ENCODE results near the gene IPO13.
A peak's percentile ranks its signal among the peaks of the same experiment; 100 is the strongest.

Gene IPO13

DNA sequence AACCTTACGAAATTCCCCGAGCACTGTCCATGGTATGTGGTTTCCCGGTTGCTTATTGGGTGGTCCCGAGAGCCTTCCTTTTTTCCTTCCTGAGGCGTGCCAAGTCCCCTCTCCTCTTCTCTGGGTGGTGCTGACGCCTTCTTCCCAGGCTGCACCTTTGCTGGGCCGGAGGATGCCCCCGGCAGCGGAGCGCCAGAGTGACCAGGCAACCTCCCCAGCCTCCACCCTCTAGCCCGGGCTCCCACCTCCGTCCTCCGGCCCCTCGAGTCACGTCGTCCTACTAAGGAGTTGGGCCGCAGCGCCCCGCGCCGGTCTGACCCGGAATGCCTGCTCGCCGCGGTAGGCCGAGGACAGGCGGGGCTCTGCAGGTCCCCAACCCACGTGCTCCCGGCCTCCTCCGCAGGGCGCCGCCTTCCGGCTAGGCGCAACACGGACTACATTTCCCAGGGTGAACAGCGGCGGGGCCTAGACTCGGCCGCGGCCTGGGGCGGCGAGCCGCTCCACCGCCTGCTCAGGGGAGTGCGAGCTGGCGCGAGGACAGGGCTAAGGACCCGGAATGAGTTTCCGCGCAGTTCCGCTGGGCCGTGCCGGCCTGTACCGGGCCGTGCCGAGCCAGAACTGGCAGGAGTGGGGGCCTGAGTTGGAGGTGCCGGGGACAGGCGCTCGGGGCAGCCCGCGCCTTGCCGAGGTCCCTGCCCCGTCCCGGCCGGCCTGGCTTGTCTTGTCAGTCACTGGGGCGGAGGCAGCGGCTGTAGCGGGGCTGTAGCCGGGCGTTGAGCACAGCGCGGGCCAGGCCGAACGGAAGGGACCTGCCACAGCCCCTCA lies at the start of gene IPO13:
Gene IPO13, plus strand, starts transcription at position 715 of the 825 bp plus-strand sequence. CDS start 651 bp downstream, outside the sequence.
- peak; percentile 97 for DNase-seq

DNA sequence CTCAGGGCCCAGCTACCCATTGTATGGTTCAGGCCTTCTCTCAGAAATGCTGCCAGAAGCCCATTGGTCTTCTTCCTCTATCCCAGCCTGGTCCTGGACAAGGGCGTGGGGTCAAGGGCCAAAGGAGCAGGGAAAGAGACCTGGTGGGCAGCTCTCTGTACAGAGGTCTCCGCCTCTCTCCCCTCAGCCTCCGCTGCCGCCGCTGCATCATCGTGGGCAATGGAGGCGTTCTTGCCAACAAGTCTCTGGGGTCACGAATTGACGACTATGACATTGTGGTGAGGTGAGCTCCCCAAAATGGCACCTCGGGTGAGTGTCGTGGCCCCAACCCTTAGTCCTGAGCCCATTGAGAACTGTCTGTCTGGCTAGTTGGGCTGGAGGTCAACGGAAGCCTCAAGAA lies 47.8 kb upstream of the IPO13 start:
- no peak for DNase-seq

- no peak for DNase-seq
These were observed 46.4 kb upstream of the IPO13 start for GRCh38 chr1:43900386-43900785.

DNA sequence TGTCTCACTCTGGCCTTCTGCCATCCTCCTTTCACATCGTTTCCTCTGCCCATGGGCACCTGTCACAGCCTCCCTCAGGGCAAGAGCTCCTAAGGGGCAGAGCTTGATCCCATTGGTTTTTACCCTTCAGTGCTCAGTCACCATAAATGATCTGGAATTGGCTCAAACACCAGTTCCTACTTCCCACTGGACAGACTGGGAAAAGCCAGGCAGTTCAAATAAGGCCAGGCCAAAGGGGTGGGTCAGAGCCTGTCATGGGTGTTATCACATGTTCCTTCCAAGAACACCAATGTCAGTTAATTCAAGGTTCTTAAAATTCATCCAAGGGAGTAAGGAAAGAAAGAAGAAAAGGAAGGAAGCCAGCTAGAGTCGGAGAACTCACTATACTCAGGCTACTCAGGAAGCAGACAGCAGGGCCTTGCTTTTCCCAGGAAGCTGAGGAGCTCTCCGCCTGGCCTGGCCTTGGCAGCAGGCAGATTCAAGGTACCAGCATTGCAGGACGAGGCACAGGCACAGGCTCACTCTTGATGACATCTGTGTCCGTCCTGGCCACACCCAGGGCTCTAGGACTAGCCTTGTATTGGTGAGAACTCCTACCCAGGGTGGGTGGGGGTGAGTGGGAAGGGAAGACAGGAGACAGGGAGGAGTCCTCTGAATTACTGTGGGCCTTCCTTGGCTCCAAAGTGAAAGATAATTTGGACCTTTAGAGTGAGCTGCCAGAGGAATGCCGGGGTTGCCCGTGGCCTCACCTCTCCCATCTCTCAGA lies 45.4 kb upstream of the IPO13 start:
- no peak for DNase-seq

GRCh38 chr1:43902058-43902831 lies 44.5 kb upstream of the IPO13 start:
- DNase-seq: peak; percentile 68

- no peak for DNase-seq
These were observed 41.8 kb upstream of the IPO13 start for GRCh38 chr1:43904660-43905551.

- no peak for DNase-seq
These were observed 38.5 kb upstream of the IPO13 start for GRCh38 chr1:43908226-43908625.

- no peak for DNase-seq
These were observed 37.9 kb upstream of the IPO13 start for GRCh38 chr1:43908858-43909257.

DNA sequence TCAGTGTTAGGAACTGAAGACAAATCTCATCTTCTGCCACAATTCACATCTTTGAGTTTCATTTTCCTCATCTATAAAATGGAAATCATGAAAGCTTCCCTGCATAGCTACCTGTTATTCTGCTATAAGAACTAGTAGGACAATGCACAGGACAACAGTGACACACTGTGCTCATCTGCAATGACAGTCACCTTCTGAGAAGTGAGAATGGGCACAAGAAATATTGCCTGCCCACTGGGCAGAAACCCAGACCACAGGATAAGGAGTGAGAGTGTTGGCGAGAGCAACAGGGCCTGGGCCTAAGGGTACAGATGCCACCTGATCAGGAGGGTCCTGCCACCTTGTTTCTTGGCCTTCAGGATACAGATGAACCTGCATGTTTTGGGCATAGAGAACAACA lies 36.4 kb upstream of the IPO13 start:
- no peak for DNase-seq

DNA sequence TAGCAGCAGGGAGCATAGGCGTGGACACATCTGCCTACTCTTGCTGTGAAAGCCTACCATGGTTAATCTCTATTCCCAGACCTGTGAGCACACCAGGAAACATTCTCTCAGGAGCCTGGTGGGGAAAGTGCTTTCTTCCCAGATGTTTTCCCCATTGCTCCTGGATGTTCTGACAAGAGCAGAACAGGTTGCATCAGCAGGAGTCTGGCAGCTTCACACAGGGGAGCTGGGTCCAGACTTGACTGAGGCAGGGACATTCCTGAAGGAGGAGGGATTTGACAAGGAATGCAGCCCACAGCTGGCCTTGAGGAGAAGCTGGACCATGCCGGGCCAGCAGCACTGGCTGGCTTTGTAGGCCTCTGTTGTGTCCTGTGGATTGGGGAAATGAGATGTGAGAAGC lies 34.1 kb upstream of the IPO13 start:
- DNase-seq: no peak

DNA sequence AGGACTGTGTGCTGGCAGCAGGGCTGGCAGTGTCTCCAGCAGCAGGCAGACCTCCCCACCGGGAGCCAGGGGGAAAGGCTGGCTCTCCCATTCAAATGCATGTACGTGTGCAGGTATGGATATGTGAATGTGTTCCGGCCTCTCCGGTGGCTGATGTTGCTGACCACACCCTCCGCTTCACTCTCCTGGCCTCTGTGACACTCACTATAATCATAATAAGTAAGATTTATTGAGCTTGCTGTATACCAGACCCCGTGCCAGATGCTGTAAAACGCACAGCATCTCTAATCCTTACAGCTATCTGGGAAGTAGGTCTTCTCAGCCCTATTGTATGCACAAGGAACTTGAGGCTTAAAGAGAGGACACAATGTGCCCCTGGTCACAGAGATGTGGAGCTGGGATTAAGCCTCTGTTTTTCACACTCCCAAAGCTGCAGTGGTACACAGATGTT lies 33.7 kb upstream of the IPO13 start:
- DNase-seq: no peak

DNA sequence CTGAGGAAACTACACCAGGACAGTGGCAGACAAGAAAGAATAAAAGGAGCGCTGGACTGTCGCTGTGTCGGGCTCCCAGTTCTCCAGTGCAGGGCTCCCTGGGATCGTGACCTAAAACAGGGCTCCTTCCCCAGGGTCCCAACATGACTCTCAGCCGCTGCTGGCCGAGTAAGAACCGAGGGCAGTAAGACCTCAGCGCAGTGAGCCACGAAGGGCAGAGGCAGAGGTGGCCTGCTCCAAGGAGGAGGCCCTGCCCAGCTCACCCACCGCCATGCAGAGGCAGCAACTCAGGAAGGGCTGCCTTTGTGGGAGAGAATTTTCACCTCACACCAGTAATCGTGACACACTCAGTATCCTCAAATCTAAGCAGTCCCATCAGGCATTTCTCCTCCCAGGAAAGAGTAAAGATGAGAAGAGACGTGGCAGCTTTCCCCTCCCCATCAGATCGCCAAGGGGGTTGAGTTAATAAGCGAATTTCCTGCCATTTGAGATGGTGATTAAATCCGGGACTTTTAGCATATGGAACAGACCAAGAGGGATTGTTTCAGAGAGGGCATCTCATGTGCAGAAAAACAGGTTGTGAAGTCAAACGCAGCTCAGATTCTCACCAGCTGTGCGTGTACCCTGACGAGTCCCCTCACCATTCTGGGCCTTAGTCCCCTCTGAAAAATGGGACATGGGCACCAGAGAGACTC lies 32.9 kb upstream of the IPO13 start:
- no peak for DNase-seq

- no peak for DNase-seq
These were observed 31.9 kb upstream of the IPO13 start for GRCh38 chr1:43914576-43915525.

GRCh38 chr1:43919906-43920305 lies 26.8 kb upstream of the IPO13 start:
- no peak for DNase-seq

DNA sequence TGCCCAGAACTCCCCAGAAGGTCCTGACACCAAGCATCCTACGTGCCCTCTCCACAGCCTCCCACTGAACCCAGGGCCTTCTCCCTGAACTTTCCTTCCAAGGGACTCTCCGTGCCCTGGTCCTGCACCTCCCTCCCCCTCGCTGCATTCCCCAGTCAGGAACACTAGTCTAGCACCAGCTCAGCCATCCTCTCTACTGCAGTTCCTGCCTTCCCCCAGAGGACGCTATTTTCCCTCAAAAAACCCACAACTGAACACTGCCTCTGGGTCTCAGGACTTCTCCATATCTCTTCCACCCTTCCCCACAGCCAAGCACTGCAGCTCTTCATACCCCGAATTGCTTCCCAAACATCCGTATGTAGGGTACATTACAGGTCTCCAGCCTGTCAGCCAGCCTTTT lies 25.7 kb upstream of the IPO13 start:
- no peak for DNase-seq

DNA sequence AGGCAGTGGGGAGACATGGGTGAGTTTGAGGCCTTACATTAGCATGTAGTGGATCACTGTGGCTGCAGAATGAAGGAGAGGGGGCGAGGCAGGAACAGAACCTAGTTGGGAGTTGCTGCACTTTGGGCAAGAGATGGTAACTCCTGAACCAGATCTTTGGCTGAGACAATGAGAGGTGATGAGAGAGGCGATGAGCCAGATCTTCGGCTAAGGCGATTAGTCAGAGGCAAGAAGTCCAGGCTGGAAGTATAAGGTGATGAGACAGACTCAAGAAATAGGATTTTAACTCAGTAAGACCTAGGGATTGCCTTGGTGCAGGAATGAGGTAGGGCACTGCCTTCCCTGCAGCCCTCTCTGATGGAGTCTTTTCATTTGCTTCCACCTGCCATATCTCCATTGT lies 22.2 kb upstream of the IPO13 start:
- DNase-seq: no peak

DNA sequence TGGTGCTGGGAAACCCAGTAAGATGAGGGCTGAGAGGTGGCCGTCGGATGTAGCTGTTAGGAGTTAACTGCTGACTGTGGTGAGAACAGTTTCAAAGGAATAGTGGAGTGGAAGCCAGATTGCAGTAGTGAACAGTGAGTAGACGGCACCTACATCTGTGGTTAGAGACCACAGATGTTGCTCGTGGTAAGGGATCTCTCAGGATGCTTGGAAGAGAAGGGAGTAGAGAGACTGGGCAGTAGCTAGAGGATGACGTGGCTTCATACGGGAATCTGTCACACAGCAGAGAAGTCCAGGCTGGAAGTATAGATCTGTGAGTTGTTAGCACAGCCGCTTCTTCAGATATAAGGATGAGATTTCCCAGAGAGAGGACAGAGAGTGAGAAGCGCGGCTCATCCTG lies 20.9 kb upstream of the IPO13 start:
- no peak for DNase-seq

DNA sequence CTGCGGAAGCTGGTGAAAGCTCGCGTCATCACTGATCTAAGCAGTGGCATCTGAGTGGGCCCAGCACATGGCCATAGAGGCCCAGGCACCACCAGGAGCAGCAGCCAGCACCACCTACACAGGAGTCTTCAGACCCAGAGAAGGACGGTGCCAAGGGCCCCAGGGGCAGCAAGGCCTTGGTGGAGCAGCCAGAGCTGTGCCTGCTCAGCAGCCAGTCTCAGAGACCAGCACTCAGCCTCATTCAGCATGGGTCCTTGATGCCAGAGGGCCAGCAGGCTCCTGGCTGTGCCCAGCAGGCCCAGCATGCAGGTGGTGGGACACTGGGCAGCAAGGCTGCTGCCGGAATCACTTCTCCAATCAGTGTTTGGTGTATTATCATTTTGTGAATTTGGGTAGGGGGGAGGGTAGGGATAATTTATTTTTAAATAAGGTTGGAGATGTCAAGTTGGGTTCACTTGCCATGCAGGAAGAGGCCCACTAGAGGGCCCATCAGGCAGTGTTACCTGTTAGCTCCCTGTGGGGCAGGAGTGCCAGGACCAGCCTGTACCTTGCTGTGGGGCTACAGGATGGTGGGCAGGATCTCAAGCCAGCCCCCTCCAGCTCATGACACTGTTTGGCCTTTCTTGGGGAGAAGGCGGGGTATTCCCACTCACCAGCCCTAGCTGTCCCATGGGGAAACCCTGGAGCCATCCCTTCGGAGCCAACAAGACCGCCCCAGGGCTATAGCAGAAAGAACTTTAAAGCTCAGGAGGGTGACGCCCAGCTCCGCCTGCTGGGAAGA lies 16.4 kb upstream of the IPO13 start:
- no peak for DNase-seq

DNA sequence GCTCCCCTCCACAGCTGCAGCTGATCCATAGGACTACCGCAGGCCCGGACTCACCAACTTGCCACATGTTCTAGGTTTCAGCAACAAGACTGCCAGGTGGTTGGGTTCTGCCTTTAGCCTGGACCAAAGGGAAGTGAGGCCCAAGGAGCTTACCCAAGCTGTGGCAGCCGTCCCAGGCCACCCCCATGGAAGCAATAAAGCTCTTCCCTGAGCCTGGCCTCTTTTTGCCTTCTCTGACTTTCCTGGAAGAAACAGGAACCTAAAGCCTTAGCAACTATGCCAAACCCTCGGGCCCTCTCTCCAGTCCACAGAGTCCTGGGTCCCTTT lies 15.8 kb upstream of the IPO13 start:
- no peak for DNase-seq

All from NCI-H2029 treated with DMSO at 0.1 percent for 48 hours (cell line).